Adrenal gland (tissue), 12 donors: ENCODE measurements around the gene HOXA13. TPM values are rescaled to one million over a fixed set of nuclear protein-coding genes. Genes with fewer than 3 reads are reported as not detected.

ENCODE experiments used
- DNase-seq, 7 donors: peaks; one replicate each; pipeline ENCODE4 v3.0.0-alpha.2; 2019 to 2020
- H3K27ac ChIP-seq, 5 donors: fragments of 200-600 bp; sonication (generic) in 4 of 5; 1 replicate in 3 of 5; 2 replicates in 2 of 5; pipeline versions ENCODE4 v1.5.1 to v1.8.0; 2016 to 2020; ENCODE audit warnings: mild to moderate bottlenecking in 1 of 5
- H3K27me3 ChIP-seq: fragments of 200-600 bp; 2 replicates; pipeline ENCODE4 v1.8.0; 2021
- H3K36me3 ChIP-seq, 2 donors: fragments of 200-600 bp; replicated peaks in 1 of 2; 1 replicate in 1 of 2; 2 replicates in 1 of 2; pipeline versions ENCODE4 v1.5.1 to v1.8.0; 2018 to 2022
- H3K4me1 ChIP-seq, 2 donors: fragments of 200-600 bp; replicated peaks in 1 of 2; 1 replicate in 1 of 2; 2 replicates in 1 of 2; pipeline versions ENCODE4 v1.5.1 to v1.8.0; 2018 to 2021
- H3K4me3 ChIP-seq, 4 donors: fragments of 200-600 bp; sonication (generic) in 3 of 4; one replicate each; pipeline ENCODE4 v1.5.1; 2016 to 2018
- H3K9me3 ChIP-seq, 3 donors: fragments of 200-600 bp; sonication (generic) in 1 of 3; replicated peaks in 1 of 3; 1 replicate in 2 of 3; 2 replicates in 1 of 3; pipeline versions ENCODE4 v1.5.1 to v1.8.0; 2016 to 2021
- CTCF ChIP-seq, 6 experiments: fragments of 450-650 bp in 4 of 6; fragments of 200-600 bp in 2 of 6; sonication (generic) in 1 of 6; IDR thresholded peaks; 1 replicate in 5 of 6; 2 replicates in 1 of 6; pipeline versions ENCODE4 v1.5.1 to v1.8.0; 2016 to 2021; ENCODE audit warnings: antibody characterized with exemption in 6 of 6, mild to moderate bottlenecking in 2 of 6, moderate library complexity in 1 of 6
- POLR2A ChIP-seq, 2 donors: fragments of 450-650 bp; IDR thresholded peaks; one replicate each; pipeline ENCODE4 v1.6.1; 2017; ENCODE audit warnings: antibody characterized with exemption in 2 of 2, mild to moderate bottlenecking in 2 of 2, moderate library complexity in 1 of 2
- WGBS, 4 donors: extraction: QIAGEN DNeasy Blood & Tissue Kit in 2 of 4; methylation state at CpG; one replicate each; pipeline versions ENCODE4 v1.1.5 to v1.1.7; 2013 to 2017; 5-methylcytosine and 5-hydroxymethylcytosine counted together
- intact Hi-C, 2 donors: fragments of 100-400 bp; cut with DNase I; formaldehyde crosslinking; loops; one replicate each; pipeline versions ENCODE4 v1.14.1 to v1.15.0; 2022 to 2023
- microRNA counts, 2 donors: library from miRNA; unstranded; fragments of <30 nt; microRNA quantifications; one replicate each; lab custom pipeline; 2016
- microRNA-seq, 3 donors: library from miRNA; unstranded; fragments of <30 nt; microRNA quantifications; one replicate each; pipeline ENCODE4, GENCODE V29; 2017 to 2020
- polyA plus RNA-seq, 3 donors: library from polyadenylated mRNA; stranded (reverse); fragments of 200-250 nt in 2 of 3; fragments of 350-450 nt in 1 of 3; fragmentation: Illumina TruSeq in 1 of 3; extraction: RNeasy Lipid Tissue Mini Kit (QIAGEN cat#74804) in 1 of 3; gene quantifications; one replicate each; pipeline ENCODE4 v1.2.3, GENCODE V29; 2013 to 2014
- small RNA-seq, 2 donors: library from RNA; depleted of rRNA; stranded (forward); fragments of <200 nt; gene quantifications; one replicate each; pipeline ENCODE3, GENCODE V24; 2016
- total RNA-seq, 9 donors: library from RNA; depleted of rRNA in 4 of 9; stranded (reverse); fragments of >200 nt in 4 of 9; fragments of 120-200 nt in 1 of 9; fragmentation: NEBNext Ultra II Directional in 1 of 9; extraction: Animal tissue kit (Norgen Biotek cat#: 25700) in 1 of 9; gene quantifications; one replicate each; pipeline versions ENCODE4 v1.1.0 to v1.2.4, GENCODE V29; 2013 to 2023
- donor health status: healthy with polysubstance abuse.
- donor health status: Bipolar disorder and iron deficiency.
- donor health status: DM: yes; HTN: yes; CAD: no.
- donor health status: DM: no; HTN: no; CAD: no.
- donor health status: DM: no; HTN: no; CAD: no.
- donor health status: DM: yes; HTN: yes; CAD: no.

Gene HOXA13
- total and polyA plus RNA-seq, 12 donors, result 0.17 to 1.4 (median 0.56) TPM; not detected in 1

GRCh38 chr7:27145165-27145913 lies 54.6 kb downstream of the HOXA13 start:
- DNase-seq, result peak in 3 of 7 donors; percentile 23 to 59 (median 27)
- Histone ChIP-seq H3K4me3 (peak overlapping the region in 1 of 4 donors; percentile 17), H3K4me1 (peaks cover 16 to 28% of the 10 kb centered on the region in 2 donors), H3K9me3 (no peaks in the 10 kb centered on the region), H3K27ac (peak overlapping the region in 4 of 5 donors; percentile 49 to 99 (median 78)), H3K27me3 (no peaks in the 10 kb centered on the region), H3K36me3 (peaks cover 0 to 12% of the 10 kb centered on the region in 2 donors)
- 66 to 76% (median 70%) methylated on average over 37 to 47 of the region's 47 CpGs for WGBS, 4 donors
- TF ChIP-seq POLR2A (IDR thresholded peaks at IDR 0.05) (no peak), CTCF (IDR thresholded peaks at IDR 0.05) (no peak)
- intact Hi-C loops, result no loop called here

- Histone ChIP-seq H3K4me1 (peaks cover 16 to 28% of the 10 kb centered on the region in 2 donors), H3K4me3 (no peak overlapping the region), H3K27ac (peak overlapping the region in 4 of 5 donors; percentile 49 to 99 (median 78)), H3K27me3 (no peaks in the 10 kb centered on the region), H3K36me3 (peaks cover 0 to 12% of the 10 kb centered on the region in 2 donors), H3K9me3 (no peaks in the 10 kb centered on the region)
- TF ChIP-seq CTCF (IDR thresholded peaks at IDR 0.05), result no peak
- TF ChIP-seq POLR2A (IDR thresholded peaks at IDR 0.05), result no peak
- intact Hi-C loops, result loop anchor here (5.0 kb wide), 1 partner anchor 287 kb away; no protein-coding TSS in a partner anchor
- 41 to 66% (median 58%) methylated on average over 17 to 31 of the region's 31 CpGs for WGBS, 4 donors
- DNase-seq, result peak in 2 of 7 donors; percentile 33 to 56
Observed at GRCh38 chr7:27144781-27145164, 55.1 kb downstream of the HOXA13 start.

MicroRNAs encoded within 50 kb of the gene (microRNA counts, 767-probe panel; counts per million panel counts)
- 0 counts per million in 2 donors for microRNA hsa-miR-196b-5p (lab: Ali Mortazavi, UCI)

Small RNA genes lying within 50 kb of the gene (microRNA-seq; reads per million reads assigned to microRNA genes)
- gene MIR196B, result 316 to 626 (median 352) reads per million in 3 donors

Small RNA genes lying within 50 kb of the gene (small RNA-seq; reads per million reads assigned to genes)
- gene AC004080.5 (0 reads per million in 2 donors), gene RF02140 (0 reads per million in 2 donors), gene RF02141 (0 reads per million in 2 donors)

Other genes starting within 250 kb of the HOXA13 start
- 1 to 10 TPM in 3 of 9 donors, under 1 TPM in 5, not detected in 1; 0.18 to 4.4 (median 0.90) TPM for gene HOXA1, start 104.1 kb downstream of the HOXA13 start, total RNA-seq
- under 1 TPM; 0.30 to 0.97 (median 0.32) TPM for gene HOXA1, start 104.1 kb downstream of the HOXA13 start, polyA plus RNA-seq
- 1 to 10 TPM in 6 of 9 donors, under 1 TPM in 2, not detected in 1; 0.41 to 5.7 (median 1.2) TPM for gene HOXA2, start 97.4 kb downstream of the HOXA13 start, total RNA-seq
- gene HOXA2, start 97.4 kb downstream of the HOXA13 start, polyA plus RNA-seq, result 1 to 10 TPM; 1.2 to 2.8 (median 2.0) TPM
- gene HOXA4, start 69.3 kb downstream of the HOXA13 start, total RNA-seq, result 10 to 100 TPM in 1 of 9 donors, 1 to 10 TPM in 8; 3.3 to 10.9 (median 5.1) TPM
- 10 to 100 TPM in 2 of 3 donors, 1 to 10 TPM in 1; 9.3 to 12.6 (median 11.3) TPM for gene HOXA4, start 69.3 kb downstream of the HOXA13 start, polyA plus RNA-seq
- gene HOXA5, start 56.4 kb downstream of the HOXA13 start, total RNA-seq, result 100 to 1,000 TPM in 1 of 9 donors, 10 to 100 TPM in 8; 39.2 to 132 (median 64.3) TPM
- gene HOXA5, start 56.4 kb downstream of the HOXA13 start, polyA plus RNA-seq, result 10 to 100 TPM; 21.8 to 42.0 (median 25.9) TPM
- 10 to 100 TPM in 7 of 9 donors, 1 to 10 TPM in 2; 6.7 to 27.2 (median 16.1) TPM for gene HOXA6, start 52.3 kb downstream of the HOXA13 start, total RNA-seq
- gene HOXA6, start 52.3 kb downstream of the HOXA13 start, polyA plus RNA-seq, result 1 to 10 TPM; 1.3 to 5.6 (median 1.4) TPM
- gene HOXA3, start 47.5 kb downstream of the HOXA13 start, total RNA-seq, result 10 to 100 TPM in 2 of 9 donors, 1 to 10 TPM in 7; 2.3 to 32.7 (median 4.0) TPM
- 1 to 10 TPM; 1.0 to 3.7 (median 2.8) TPM for gene HOXA3, start 47.5 kb downstream of the HOXA13 start, polyA plus RNA-seq
- 10 to 100 TPM in 8 of 9 donors, 1 to 10 TPM in 1; 7.9 to 39.1 (median 23.4) TPM for gene HOXA7, start 43.4 kb downstream of the HOXA13 start, total RNA-seq
- gene HOXA7, start 43.4 kb downstream of the HOXA13 start, polyA plus RNA-seq, result 10 to 100 TPM in 2 of 3 donors, 1 to 10 TPM in 1; 9.7 to 25.3 (median 12.4) TPM
- gene HOXA9, start 34.6 kb downstream of the HOXA13 start, total RNA-seq, result 10 to 100 TPM in 6 of 9 donors, 1 to 10 TPM in 3; 2.6 to 20.1 (median 12.4) TPM
- gene HOXA9, start 34.6 kb downstream of the HOXA13 start, polyA plus RNA-seq, result 10 to 100 TPM in 1 of 3 donors, 1 to 10 TPM in 2; 2.7 to 26.7 (median 4.4) TPM
- 10 to 100 TPM in 6 of 9 donors, 1 to 10 TPM in 2, under 1 TPM in 1; 0.11 to 14.7 (median 11.6) TPM for gene HOXA10, start 25.8 kb downstream of the HOXA13 start, total RNA-seq
- 10 to 100 TPM in 1 of 3 donors, 1 to 10 TPM in 2; 3.8 to 14.1 (median 4.2) TPM for gene HOXA10, start 25.8 kb downstream of the HOXA13 start, polyA plus RNA-seq
- gene HOXA11, start 14.9 kb downstream of the HOXA13 start, total RNA-seq, result 1 to 10 TPM in 5 of 9 donors, under 1 TPM in 2, not detected in 2; 0.13 to 2.4 (median 1.2) TPM
- 1 to 10 TPM in 1 of 3 donors, under 1 TPM in 2; 0.20 to 3.0 (median 0.40) TPM for gene HOXA11, start 14.9 kb downstream of the HOXA13 start, polyA plus RNA-seq
- gene EVX1, start 42.7 kb upstream of the HOXA13 start, total RNA-seq, result 1 to 10 TPM in 6 of 9 donors, under 1 TPM in 1, not detected in 2; 0.69 to 8.7 (median 1.3) TPM
- gene EVX1, start 42.7 kb upstream of the HOXA13 start, polyA plus RNA-seq, result under 1 TPM; 0.64 to 0.97 (median 0.88) TPM